Neural progenitor cell (in vitro differentiated cells): ENCODE measurements around the gene C6orf136.

ENCODE experiments used
- EZH2phosphoT487 ChIP-seq: fragments of 200-600 bp; sonication (generic); IDR thresholded peaks from 2 replicates; pipeline ENCODE4 v1.6.1; 2017; ENCODE audit warnings: antibody characterized with exemption
- TF ChIP-seq, protein P1 (sequence below): fragments of 200-600 bp; sonication (generic); IDR thresholded peaks from 2 replicates; pipeline ENCODE4 v1.5.1; 2017; ENCODE audit warnings: antibody characterized with exemption, mild to moderate bottlenecking

DNA sequence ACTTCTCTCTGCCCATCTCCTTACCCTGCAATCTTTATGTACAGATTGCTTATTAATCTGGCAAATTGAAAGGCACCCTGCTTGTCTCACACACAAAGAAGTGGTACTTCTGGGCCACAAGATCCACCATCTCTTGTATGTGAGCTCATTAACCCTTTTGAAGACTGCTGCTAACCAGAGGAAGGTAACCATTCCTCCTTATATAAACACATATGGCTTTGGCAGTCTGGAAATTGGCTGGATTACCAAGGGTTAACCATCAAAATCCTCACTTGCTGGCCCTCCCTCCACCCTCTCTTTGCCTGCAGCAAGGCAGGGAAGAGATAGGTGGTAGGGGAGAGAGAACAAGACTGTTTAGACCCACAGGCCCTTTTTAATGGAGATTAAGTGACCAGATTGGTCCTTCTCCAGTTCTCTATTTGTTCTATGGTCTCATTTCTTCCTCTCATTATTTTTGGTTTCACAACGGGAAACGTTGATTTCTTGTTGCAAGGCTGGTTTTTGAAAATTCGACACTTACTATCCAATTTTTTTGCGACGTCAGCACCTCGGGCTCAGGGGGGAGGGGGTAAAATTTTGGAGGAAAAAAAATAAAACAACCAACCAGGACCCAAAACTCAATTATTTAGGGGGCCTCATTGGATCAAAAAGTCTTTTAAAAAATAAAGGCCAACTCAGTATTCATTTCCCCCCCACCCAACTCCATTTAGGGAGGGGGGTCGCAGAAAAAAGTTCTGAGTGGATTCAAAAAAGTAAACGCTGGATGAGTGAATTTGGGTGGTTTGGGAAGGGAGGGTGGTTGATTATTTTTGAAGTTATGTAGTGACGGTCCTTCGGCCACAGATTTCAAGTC is 30.7 kb upstream of the C6orf136 start:
- TF ChIP-seq, protein P1, sequence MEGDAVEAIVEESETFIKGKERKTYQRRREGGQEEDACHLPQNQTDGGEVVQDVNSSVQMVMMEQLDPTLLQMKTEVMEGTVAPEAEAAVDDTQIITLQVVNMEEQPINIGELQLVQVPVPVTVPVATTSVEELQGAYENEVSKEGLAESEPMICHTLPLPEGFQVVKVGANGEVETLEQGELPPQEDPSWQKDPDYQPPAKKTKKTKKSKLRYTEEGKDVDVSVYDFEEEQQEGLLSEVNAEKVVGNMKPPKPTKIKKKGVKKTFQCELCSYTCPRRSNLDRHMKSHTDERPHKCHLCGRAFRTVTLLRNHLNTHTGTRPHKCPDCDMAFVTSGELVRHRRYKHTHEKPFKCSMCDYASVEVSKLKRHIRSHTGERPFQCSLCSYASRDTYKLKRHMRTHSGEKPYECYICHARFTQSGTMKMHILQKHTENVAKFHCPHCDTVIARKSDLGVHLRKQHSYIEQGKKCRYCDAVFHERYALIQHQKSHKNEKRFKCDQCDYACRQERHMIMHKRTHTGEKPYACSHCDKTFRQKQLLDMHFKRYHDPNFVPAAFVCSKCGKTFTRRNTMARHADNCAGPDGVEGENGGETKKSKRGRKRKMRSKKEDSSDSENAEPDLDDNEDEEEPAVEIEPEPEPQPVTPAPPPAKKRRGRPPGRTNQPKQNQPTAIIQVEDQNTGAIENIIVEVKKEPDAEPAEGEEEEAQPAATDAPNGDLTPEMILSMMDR = no peak
- TF ChIP-seq EZH2phosphoT487 = no peak
